NCI-H82 treated with DMSO at 0.1 percent for 48 hours (cell line): ENCODE results near the gene IRS2.
"Not testable (repeated sequence)": the region's sequence is repeated elsewhere in the genome, so short reads cannot be mapped to it uniquely, and the experiment has no call there.

Source experiments
- DNase-seq: peaks from one replicate; lab custom pipeline; 2025; ENCODE audit not compliant: unreplicated experiment; lab: John Stamatoyannopoulos, UW

The IRS2 gene

GRCh38 chr13:109732470-109733170 is 53.8 kb downstream of the IRS2 start:
- not testable (repeated sequence) for DNase-seq

GRCh38 chr13:109730812-109731335 is 55.5 kb downstream of the IRS2 start:
- DNase-seq, result no peak

DNA sequence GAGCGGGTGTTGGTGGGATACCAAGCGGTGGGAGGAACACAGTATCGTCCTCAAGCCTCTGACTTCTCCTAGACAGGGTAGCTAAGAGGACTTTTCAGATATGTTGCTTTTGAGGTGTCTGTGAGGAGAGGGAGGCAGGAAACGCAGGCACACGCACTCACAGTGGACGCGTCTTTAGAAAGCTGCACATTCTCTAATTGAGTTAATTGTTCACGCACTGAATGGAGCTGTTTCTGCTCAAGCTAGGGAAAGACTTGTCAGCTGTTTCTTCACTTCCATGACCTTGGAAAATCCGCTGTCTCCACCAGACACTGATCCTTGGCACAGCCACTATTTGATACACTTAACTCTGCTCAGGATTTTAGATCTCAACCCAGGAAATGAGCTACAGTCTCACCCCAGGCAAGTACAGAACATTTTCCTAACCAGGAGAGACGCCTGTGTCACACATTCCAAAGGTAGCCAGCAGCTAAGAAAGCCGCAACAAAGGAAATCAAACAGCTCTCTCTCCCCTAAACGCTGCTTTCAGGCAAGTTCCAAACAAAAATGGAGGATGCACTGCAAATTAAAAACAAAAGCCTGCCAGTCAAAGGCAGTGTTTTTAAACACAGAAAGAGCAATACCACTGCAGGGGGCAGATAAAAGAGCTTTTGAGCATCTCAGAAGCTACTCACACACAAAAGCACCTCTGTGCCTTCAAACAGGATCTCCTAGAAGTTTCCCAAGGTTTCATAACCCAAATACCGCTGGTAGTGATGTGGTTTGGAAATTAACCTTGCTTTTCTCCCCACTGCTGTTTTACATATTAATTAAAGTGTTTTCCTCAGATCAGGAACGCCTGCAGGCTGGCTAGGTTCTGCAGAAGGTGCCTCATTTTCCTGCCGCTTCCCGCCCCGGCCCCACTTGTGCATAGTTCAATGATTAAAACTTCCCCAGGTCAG is 57.3 kb downstream of the IRS2 start:
- DNase-seq, result no peak

- DNase-seq, result no peak
Measured at GRCh38 chr13:109728061-109728460, 58.3 kb downstream of the IRS2 start.

GRCh38 chr13:109727251-109727650 is 59.1 kb downstream of the IRS2 start:
- no peak for DNase-seq

DNA sequence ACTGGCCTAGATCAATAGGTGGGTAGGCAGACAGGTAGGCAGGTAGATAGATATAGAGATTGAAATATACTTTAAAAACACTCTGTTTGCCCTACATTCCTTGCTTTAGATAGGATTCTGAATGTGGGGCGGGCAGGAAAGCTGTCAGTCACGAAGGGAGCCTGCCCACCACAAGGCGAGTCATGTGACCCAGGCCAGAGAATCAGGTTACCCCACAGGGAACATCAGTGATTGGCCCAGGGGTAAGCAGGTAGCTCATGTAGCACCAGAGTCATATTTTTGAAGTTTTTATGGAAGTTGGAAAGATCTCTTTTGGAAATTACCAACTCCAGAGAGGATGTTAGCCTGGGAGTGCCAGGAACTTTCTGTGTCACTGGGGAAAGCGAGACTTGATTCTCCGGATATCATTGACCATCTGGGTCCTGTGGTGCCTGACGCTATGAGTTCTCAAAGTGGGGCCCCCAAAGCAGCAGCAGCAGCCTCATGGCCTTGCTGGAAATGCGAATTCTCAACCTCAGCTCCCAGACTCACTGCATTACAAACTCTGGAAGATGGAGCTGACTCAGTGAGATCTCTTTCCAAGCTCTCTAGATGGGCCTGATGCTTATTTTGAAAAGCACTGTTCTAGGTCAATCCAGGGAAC is 60.3 kb downstream of the IRS2 start:
- DNase-seq, result no peak

GRCh38 chr13:109725297-109725696 is 61.1 kb downstream of the IRS2 start:
- no peak for DNase-seq

DNA sequence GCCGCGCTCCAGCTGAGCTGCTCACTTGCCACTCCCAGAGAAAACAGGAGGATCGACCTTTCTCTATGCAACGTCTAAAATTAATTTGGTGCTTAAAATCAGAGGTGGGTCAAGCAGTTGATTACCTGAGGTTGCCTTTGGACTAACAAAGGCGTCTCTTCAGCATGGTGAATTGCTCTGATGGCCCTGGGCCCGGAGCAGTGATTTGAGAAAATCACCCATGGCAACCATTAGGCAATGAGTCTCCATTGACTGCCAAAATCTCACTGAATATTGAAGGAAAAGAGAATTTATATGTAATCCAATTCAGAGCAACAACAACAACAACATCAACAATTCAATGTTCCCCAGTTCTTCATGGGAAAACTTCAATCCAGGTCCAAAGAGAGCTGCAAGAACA is 61.8 kb downstream of the IRS2 start:
- DNase-seq, result no peak

DNA sequence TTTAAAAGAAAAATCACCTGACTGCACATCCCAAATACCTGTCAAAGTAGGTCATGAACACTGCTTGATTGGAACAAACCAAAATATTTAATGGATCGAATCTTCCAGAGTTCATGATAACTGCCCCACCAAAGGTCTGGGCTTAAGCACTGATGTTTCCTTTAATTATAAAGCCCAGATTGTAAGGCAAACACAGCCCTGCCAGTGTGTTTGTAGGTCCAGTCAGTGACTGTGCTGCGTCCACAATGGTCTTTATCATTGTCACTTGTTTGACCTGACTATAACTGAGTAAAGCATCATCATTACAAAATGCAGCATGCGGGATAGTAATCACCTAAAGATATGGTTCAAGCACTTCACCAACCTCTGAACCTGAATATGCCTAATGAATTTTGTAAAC is 63.3 kb downstream of the IRS2 start:
- no peak for DNase-seq

- DNase-seq, result no peak
Measured at GRCh38 chr13:109722068-109722467, 64.3 kb downstream of the IRS2 start.

GRCh38 chr13:109720758-109721184 is 65.6 kb downstream of the IRS2 start:
- no peak for DNase-seq

- DNase-seq, result no peak
Measured at GRCh38 chr13:109719962-109720646, 66.3 kb downstream of the IRS2 start.

DNA sequence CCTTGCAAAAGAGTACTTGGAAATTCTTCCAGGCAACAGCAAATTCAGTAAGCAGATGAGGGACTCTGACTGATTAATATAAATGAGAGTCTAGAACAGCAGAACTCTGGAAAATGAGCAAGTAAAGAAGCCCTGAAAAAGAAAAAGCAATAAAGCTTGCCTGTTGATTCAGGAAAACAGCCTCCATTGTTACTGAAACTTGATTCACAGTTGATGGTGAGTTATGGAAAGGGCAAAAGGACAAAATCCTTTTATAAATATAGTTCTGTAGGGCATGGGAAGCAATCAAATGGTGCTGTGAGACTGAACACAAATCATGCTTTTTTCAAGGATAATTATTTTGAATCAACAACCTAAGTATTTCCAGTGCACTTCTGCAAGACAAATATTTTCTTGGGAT is 67.7 kb downstream of the IRS2 start:
- no peak for DNase-seq

- no peak for DNase-seq
Measured at GRCh38 chr13:109717686-109718085, 68.7 kb downstream of the IRS2 start.

DNA sequence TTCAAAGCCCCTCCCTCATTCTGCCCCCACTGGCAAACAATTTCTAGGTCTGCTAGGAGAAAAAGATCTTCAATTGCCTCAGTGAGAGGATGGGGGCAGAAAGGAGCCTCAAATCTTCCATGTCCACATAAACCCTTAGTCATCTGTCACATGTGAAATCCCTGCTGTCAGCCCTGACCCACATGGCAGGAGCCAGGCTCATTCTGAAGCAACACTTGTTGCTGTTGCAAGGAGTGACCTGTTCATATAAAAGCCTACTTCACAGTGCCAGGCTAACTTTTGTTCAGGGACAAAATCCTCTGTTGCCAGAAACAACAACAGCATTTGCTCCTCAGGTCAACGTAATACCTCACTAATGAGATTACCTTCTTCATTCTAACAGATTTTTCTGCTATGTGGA is 70.5 kb downstream of the IRS2 start:
- DNase-seq, result peak; percentile 40

DNA sequence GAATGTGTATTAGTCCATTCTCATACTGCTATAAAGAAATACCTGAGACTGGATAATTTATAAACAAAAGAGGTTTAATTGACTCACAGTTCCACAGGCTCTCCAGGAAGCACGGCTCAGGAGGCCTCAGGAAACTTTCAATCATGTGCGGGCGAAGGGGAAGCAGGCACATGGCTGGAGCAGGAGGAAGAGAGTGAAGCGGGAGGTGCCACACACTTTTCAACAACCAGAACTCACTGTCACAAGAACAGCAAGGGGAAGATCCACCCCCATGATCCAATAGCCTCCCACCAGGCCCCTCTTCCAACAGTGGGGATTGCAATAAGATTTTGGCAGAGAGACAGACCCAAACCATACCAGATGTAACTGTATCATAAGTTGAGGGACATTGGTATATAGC is 72.7 kb downstream of the IRS2 start:
- DNase-seq, result no peak

DNA sequence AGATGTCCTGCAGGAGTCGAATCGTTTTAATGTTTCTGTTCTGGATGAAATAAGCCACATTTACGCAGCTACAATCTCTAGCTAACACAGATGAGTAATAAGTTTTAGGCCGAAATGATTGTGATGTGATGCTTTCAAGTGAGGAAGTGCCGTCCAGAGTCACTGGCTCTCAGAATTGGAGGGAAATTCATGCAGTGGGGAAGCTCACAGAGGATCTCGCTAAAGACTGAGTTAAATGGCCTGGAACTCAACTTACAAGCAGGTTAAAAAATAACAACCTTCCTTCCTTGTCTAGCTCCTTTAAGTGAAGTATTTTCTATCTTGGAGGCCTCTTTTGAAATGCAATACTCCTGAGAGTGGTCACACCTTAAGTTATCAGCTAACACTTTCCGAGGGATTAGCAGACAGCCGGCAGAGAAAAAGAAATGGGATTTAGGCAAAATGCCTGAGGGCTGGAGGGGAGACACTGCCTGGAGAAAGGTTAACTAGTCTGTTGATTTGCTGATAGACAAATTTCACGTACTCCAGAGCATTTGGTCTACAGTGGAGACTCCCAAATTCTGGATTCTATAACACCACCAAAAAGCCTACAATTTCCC is 74.2 kb downstream of the IRS2 start:
- DNase-seq, result peak; percentile 59

DNA sequence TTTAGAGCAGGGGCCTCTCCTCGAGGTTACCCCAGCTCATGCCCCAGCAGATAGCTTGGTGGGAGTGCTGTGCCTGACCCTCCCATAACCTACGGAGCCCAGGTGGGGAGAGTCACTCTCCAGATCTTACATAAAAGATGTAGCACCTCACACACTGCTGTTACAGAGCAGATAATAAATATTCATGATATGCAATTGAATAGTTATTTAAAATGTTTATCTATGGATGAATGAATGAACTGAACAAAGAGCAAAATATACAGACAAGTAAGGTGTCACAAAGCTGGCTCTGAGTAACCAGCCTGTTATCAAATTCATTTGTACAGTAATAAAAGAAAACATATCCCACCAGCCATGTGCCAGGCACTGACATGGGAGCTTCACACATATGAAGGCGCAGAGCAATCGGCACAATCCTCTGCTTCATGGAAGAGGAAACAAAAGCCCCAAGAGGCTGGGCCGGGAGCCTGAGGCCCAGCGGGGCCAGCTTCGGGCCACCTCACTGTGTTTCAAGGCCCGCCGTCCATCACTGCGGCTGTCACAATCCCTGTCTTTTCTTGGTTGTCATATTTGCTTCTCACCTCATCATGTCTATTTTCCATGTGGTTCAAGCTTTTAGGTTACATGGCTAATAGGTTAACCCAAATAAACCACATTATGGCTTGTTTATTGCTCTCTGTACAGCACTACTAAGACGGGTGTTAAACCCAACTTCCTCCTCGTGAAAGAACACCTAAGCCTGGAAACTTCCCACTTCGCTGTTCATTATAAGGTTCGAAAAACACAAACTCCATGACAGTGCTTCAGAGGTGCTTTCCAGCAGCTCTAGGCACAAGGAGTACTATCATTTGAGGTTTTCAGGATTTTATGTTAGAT is 78.4 kb downstream of the IRS2 start:
- no peak for DNase-seq

DNA sequence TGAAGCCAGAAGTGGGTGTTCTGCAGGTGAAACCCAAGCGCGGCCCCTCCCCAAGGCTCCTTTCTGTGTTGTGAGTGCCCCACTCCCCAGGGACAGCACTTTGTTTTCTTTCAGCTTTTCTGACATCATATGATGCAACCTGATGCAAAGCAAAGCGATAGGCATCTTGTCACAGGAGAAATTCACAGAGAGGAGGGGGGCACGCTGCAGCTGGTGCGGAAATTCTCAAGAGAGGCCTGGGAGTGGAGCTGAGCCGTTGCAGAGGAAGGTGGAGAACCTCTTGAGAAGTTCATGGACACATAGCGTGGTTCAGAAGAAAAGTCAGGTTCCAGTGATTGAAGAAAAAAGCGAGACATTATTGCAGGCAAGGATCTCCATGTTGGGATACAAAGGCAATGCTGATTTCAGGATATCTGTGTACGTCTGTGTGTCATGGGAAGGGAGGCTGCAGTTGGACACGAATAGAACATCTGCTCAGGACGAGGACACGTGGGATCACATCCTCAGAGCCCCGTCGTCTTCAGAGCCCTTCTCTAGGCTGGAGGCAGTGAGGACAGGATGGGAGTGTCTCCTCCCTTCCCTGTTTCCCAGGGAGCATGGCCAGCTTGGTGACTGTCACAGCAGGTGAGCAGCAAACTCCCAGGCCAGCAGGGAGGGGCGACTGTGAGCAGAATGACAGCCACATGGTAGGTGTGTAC is 79.2 kb downstream of the IRS2 start:
- DNase-seq, result no peak
